SU-DHL-6 (cell line): Measurements from ENCODE around the gene TMCC3.

Source experiments
- EZH2phosphoT487 ChIP-seq: fragments of 200-600 bp; sonication (generic), shearing (Covaris generic); conservative IDR thresholded peaks from 2 replicates; pipeline ENCODE4 v1.6.1; 2018; ENCODE audit warnings: mild to moderate bottlenecking, antibody characterized with exemption, low read length, moderate library complexity, mixed read lengths
- TF ChIP-seq, protein P1 (sequence below): fragments of 200-600 bp; sonication (generic); IDR thresholded peaks from one replicate; pipeline ENCODE4 v1.5.1; 2017; ENCODE audit warnings: antibody characterized with exemption, mild to moderate bottlenecking, low read length, moderate library complexity; ENCODE audit not compliant: insufficient read depth, poor library complexity, severe bottlenecking

DNA sequence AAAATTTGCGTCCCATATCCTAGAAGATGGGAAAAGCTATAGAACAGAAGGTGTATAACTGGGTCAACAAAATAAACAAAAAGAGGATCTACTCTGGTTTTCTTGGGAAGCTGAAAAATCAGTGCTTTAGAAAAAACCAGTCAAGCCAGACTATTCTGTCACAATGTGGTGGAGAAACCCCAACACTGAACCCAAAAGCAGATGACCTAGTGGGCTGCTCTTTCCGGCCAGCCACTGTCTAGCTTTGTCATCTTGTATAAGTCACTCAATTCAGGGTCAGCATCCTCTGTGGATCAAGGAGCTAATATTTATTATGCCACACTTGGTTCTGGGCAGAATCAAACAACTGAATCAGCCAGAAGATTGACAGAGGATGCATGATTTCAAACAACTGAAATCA lies 26.6 kb upstream of the TMCC3 start:
- TF ChIP-seq, protein P1, sequence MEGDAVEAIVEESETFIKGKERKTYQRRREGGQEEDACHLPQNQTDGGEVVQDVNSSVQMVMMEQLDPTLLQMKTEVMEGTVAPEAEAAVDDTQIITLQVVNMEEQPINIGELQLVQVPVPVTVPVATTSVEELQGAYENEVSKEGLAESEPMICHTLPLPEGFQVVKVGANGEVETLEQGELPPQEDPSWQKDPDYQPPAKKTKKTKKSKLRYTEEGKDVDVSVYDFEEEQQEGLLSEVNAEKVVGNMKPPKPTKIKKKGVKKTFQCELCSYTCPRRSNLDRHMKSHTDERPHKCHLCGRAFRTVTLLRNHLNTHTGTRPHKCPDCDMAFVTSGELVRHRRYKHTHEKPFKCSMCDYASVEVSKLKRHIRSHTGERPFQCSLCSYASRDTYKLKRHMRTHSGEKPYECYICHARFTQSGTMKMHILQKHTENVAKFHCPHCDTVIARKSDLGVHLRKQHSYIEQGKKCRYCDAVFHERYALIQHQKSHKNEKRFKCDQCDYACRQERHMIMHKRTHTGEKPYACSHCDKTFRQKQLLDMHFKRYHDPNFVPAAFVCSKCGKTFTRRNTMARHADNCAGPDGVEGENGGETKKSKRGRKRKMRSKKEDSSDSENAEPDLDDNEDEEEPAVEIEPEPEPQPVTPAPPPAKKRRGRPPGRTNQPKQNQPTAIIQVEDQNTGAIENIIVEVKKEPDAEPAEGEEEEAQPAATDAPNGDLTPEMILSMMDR, result no peak
- no peak for TF ChIP-seq EZH2phosphoT487
